Endothelial cell of umbilical vein (primary cell): ENCODE results near the gene BLID. TPM values are rescaled to one million over a fixed set of nuclear protein-coding genes. Genes with fewer than 3 reads are reported as not detected.

ENCODE experiments used
- BruUV-seq: library from RNA; stranded (reverse); fragments of 400-500 nt; replicated peaks from 2 replicates; lab custom pipeline; 2021; lab: Mats Ljungman, UMichigan
- CTCF ChIA-PET: fragments of 300-600, 350-600 bp; sonication (Branson Sonifier 250); formaldehyde crosslinking; loops from one replicate; lab custom pipeline; 2021; ENCODE audit warnings: antibody characterized with exemption, inconsistent platforms; lab: Charles Lee
- POLR2A ChIA-PET: fragments of 300-600, 350-600 bp; sonication (Branson Sonifier 250); formaldehyde crosslinking; loops from one replicate; lab custom pipeline; 2021; ENCODE audit warnings: antibody characterized with exemption, inconsistent platforms; lab: Charles Lee
- DNase-seq: peaks from one replicate; pipeline ENCODE4 v3.0.0-alpha.2; 2011; ENCODE audit warnings: low read depth, low spot score
- FAIRE-seq: peaks from 2 replicates; lab custom pipeline; 2011; peaks lifted over from hg19 to GRCh38; lab: Jason Lieb, UNC
- H2AFZ ChIP-seq: 2 replicates; pipeline ENCODE4 v1.6.0; 2012; ENCODE audit warnings: low read depth, low read length, control low read depth, inconsistent platforms
- H3K27ac ChIP-seq: 2 replicates; pipeline ENCODE4 v1.5.1; 2011; ENCODE audit warnings: low read depth, mild to moderate bottlenecking, control low read depth, low read length, moderate library complexity; ENCODE audit not compliant: insufficient read depth
- H3K27me3 ChIP-seq, 2 experiments: 2 replicates each; pipeline versions ENCODE4 v1.6.0 to v1.6.1; 2011; ENCODE audit warnings: low read length in 2 of 2, mixed read lengths in 1 of 2; ENCODE audit not compliant: control insufficient read depth in 2 of 2, insufficient read depth in 2 of 2
- H3K36me3 ChIP-seq, 2 experiments: 2 replicates in 1 of 2; 3 replicates in 1 of 2; pipeline ENCODE4 v1.5.1; 2011; ENCODE audit warnings: low read length in 2 of 2, mild to moderate bottlenecking in 1 of 2, moderate library complexity in 1 of 2; ENCODE audit not compliant: control insufficient read depth in 2 of 2, insufficient read depth in 2 of 2; ENCODE audit errors: extremely low read depth in 1 of 2
- H3K4me1 ChIP-seq: 3 replicates; pipeline ENCODE4 v1.5.1; 2011; ENCODE audit warnings: mild to moderate bottlenecking, low read length; ENCODE audit not compliant: control insufficient read depth, insufficient read depth; ENCODE audit errors: extremely low read depth
- H3K4me2 ChIP-seq: 2 replicates; pipeline ENCODE4 v1.6.1; 2011; ENCODE audit warnings: low read length, control low read depth, mixed read lengths; ENCODE audit not compliant: insufficient read depth
- H3K4me3 ChIP-seq, 3 experiments: fragments of 200-600 bp in 1 of 3; sonication (generic), shearing (Covaris generic) in 1 of 3; replicated peaks in 1 of 3; 2 replicates each; pipeline ENCODE4 v1.5.1; 2011 to 2016; ENCODE audit warnings: control low read depth in 3 of 3, low read length in 3 of 3, mild to moderate bottlenecking in 2 of 3, inconsistent platforms in 1 of 3, low read depth in 1 of 3, moderate library complexity in 1 of 3; ENCODE audit not compliant: insufficient read depth in 1 of 3
- H3K79me2 ChIP-seq: 2 replicates; pipeline ENCODE4 v1.6.0; 2012; ENCODE audit warnings: low read length, inconsistent platforms; ENCODE audit not compliant: control insufficient read depth, insufficient read depth
- H3K9ac ChIP-seq: replicated peaks from 2 replicates; pipeline ENCODE3; 2011; ENCODE audit warnings: low read length, control low read depth; ENCODE audit not compliant: insufficient read depth; ENCODE audit errors: extremely low read depth
- H3K9me1 ChIP-seq: replicated peaks from 3 replicates; pipeline ENCODE4 v1.6.0; 2011; ENCODE audit warnings: mild to moderate bottlenecking, low read length; ENCODE audit not compliant: control insufficient read depth, insufficient read depth; ENCODE audit errors: extremely low read depth
- H3K9me3 ChIP-seq: replicated peaks from 2 replicates; pipeline ENCODE4 v1.5.1; 2012; ENCODE audit warnings: low read length, inconsistent platforms; ENCODE audit not compliant: control insufficient read depth, insufficient read depth
- H4K20me1 ChIP-seq: replicated peaks from 2 replicates; pipeline ENCODE3; 2011; ENCODE audit warnings: mild to moderate bottlenecking, low read length; ENCODE audit not compliant: control insufficient read depth, insufficient read depth; ENCODE audit errors: extremely low read depth
- CTCF ChIP-seq, 2 donors: IDR thresholded peaks; 1 replicate in 1 of 2; 2 replicates in 1 of 2; pipeline ENCODE4 v1.5.1; 2011; ENCODE audit warnings: low read length in 2 of 2, mild to moderate bottlenecking in 2 of 2, moderate library complexity in 2 of 2, control low read depth in 1 of 2, inconsistent platforms in 1 of 2, low read depth in 1 of 2; ENCODE audit not compliant: insufficient read depth in 1 of 2; ENCODE audit errors: extremely low read depth in 1 of 2
- EZH2 ChIP-seq: IDR thresholded peaks from 2 replicates; pipeline ENCODE4 v1.6.1; 2012; ENCODE audit warnings: borderline replicate concordance, low read depth, mild to moderate bottlenecking, moderate library complexity, low read length, inconsistent platforms; ENCODE audit not compliant: severe bottlenecking
- FOS ChIP-seq: IDR thresholded peaks from 2 replicates; pipeline ENCODE4 v1.6.1; 2011; ENCODE audit warnings: mild to moderate bottlenecking, low read length, moderate library complexity, borderline replicate concordance; ENCODE audit not compliant: insufficient read depth
- GATA2 ChIP-seq: IDR thresholded peaks from 2 replicates; pipeline ENCODE4 v1.7.0; 2011; ENCODE audit warnings: low read depth, mild to moderate bottlenecking, moderate library complexity, mixed read lengths, low read length; ENCODE audit not compliant: insufficient read length, insufficient read depth
- JUN ChIP-seq: IDR thresholded peaks from 2 replicates; pipeline ENCODE4 v1.6.1; 2011; ENCODE audit warnings: borderline replicate concordance, low read depth; ENCODE audit not compliant: insufficient read length, insufficient read depth
- MAX ChIP-seq: IDR thresholded peaks from 2 replicates; pipeline ENCODE4 v1.6.1; 2011; ENCODE audit not compliant: insufficient read depth, insufficient read length
- MYC ChIP-seq: IDR thresholded peaks from one replicate; pipeline ENCODE4 v1.6.1; 2011; ENCODE audit warnings: mild to moderate bottlenecking, low read depth, low read length
- POLR2A ChIP-seq: IDR thresholded peaks from 2 replicates; pipeline ENCODE4 v1.6.1; 2012; ENCODE audit warnings: low read depth, mild to moderate bottlenecking, control low read depth, low read length
- POLR2AphosphoS5 ChIP-seq: IDR thresholded peaks from 2 replicates; pipeline ENCODE4 v1.6.1; 2012; ENCODE audit warnings: low read depth, mild to moderate bottlenecking, control low read depth, low read length, moderate library complexity; ENCODE audit not compliant: insufficient read depth
- dilution Hi-C: fragments of 300-500 bp; cut with MboI; formaldehyde crosslinking; loops from one replicate; pipeline ENCODE4 v1.15.0; 2019; ENCODE audit warnings: low sequenced_read_pairs; ENCODE audit not compliant: extremely low pct_ligation_motif_present
- intact Hi-C: fragments of 100-400 bp; cut with micrococcal nuclease; formaldehyde crosslinking; loops from one replicate; pipeline ENCODE4 v1.10.0; 2022
- polyA plus RNA-seq, 4 experiments: library from polyadenylated mRNA; depleted of rRNA in 3 of 4; stranded (reverse) in 3 of 4; unstranded in 1 of 4; fragments of >200 nt; gene quantifications; 2 replicates each; pipeline versions ENCODE4 v1.2.1 to v1.2.3, GENCODE V29; 2011 to 2012; ENCODE audit warnings: missing spikeins in 1 of 4
- total RNA-seq: library from RNA; stranded (reverse); gene quantifications from 2 replicates; pipeline ENCODE4 v1.2.3, GENCODE V29; 2021

Gene BLID
- total and polyA plus RNA-seq, 2 donors (not counting 3 experiments of a cell fraction or from before 2014, with no cell fraction given), result 0.12 to 3.5 TPM

GRCh38 chr11:122103321-122103720 lies 12.7 kb downstream of the BLID start:
- DNase-seq (no peak), FAIRE-seq (no peak)
- H3K36me3 ChIP-seq, result no peaks in the 10 kb centered on the region
- BruUV-seq, result no TSS peak
- no peaks in the 10 kb centered on the region for H3K27me3 ChIP-seq
- H3K79me2 ChIP-seq, result peaks cover 83% of the 10 kb centered on the region
- intact Hi-C loops, result loop anchor here (5.0 kb wide), 3 partner anchors 171 to 636 kb away; no protein-coding TSS in a partner anchor
- dilution Hi-C loops, result no loop called here
- H3K4me3 ChIP-seq, result no peak overlapping the region
- no peak overlapping the region for H3K4me2 ChIP-seq
- H4K20me1 ChIP-seq, result no peaks in the 10 kb centered on the region
- H3K4me1 ChIP-seq, result peaks cover 59% of the 10 kb centered on the region
- TF ChIP-seq JUN (no peak), POLR2A (no peak), CTCF (IDR thresholded peaks at IDR 0.05; ENCODE audit: extremely low read depth in 1 of 2, insufficient read depth in 1 of 2, low read depth in 1 of 2, low read length in 2 of 2) (no peak), MYC (no peak), POLR2AphosphoS5 (no peak), EZH2 (no peak), MAX (no peak), FOS (no peak), GATA2 (no peak)
- ChIA-PET POLR2A (no interaction called here), CTCF (interaction anchor here (1.0 to 5.3 kb wide), 8 partner anchors 56 to 448 kb away, joined by 3 to 52 read pairs (median 4); no protein-coding TSS in a partner anchor)
- H3K27ac ChIP-seq, result no peak overlapping the region
- H2AFZ ChIP-seq, result no peak overlapping the region
- H3K9me3 ChIP-seq, result no peaks in the 10 kb centered on the region
- no peak overlapping the region for H3K9ac ChIP-seq
- H3K9me1 ChIP-seq, result no peaks in the 10 kb centered on the region
